Suppressor macrophage treated with lipopolysaccharide for 4 hours (primary cell): ENCODE measurements around the gene KIF1A.

Experiments
- DNase-seq: peaks from one replicate; pipeline ENCODE4 v3.0.0-alpha.2; 2020

Gene KIF1A

DNA sequence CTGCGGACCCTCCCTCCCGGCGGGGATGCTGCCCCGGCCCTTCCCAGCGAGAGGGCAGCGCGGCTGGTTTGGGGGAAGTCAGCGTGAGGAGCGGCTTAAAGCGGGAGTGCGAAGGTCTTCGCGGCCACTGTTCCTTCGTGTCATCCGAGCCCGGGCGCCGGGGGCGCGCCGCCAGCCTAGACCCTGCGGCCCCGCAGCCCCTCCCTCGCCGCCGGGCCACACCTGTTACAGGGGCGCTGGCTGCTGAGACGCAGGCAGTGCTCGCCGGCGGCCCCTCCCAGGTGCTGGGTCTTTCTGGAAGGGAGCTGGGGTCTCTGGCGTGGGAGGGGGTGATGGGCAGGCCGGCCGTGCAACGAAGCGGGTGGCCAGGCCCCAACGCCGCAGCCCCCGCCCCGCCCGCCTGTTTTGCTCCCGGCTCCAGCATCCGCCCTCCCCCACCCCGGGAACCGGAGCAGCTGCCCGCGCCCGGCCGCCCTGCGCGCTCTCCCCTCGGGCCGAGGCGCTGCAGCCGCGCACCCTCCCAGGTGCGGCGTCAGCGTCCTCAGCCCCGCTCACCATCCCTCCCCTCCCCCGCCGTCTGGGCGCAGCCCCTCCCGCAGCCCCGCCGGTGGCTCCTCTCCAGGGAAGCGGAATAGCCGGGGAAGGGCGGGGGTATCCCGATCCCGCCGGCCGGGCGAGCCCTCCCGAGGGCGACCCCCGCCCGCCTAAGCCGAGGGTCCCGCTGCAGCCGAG, 727 bp downstream of the KIF1A start:
- no peak for DNase-seq

DNA sequence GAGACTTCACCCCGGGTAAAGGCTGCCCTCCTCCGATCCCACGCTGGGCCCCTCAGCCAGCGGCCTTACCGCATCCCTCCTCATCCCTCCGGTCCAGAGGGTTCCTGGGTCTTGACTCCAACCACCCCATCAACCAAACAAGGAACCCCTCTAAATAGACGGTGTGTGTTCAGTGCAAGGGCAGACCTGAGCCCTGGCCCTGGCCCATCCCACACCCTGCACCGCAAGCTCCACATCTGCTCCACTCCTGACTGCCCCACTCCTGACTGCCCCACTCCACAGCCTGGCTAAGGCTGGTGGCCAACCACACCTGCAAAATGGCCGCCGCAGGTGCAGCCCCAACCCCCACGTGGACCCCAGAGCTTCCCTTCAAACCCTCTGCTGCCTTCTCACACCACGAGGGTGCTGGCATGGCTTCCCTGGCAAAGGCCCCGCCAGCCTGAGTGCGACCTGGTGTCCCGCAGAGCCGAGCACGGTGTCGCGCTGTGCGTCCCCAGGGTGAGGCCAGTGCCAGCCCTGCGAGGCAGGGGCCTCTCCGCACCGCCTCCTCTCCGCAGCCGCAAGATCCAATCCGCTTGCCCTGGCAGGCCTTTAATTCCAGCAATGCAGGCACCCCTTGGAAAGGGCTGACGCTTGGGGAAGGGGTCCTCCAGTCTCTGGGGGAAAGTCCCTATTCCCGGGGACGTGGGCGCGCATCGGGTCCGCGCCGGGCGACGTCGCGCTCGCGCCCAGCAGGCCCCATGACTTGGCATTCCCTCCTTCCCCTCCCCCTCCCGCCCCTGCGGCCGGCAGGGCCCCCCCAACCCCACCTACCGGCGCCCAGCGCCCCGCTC, 1.5 kb downstream of the KIF1A start:
- DNase-seq = no peak

DNA sequence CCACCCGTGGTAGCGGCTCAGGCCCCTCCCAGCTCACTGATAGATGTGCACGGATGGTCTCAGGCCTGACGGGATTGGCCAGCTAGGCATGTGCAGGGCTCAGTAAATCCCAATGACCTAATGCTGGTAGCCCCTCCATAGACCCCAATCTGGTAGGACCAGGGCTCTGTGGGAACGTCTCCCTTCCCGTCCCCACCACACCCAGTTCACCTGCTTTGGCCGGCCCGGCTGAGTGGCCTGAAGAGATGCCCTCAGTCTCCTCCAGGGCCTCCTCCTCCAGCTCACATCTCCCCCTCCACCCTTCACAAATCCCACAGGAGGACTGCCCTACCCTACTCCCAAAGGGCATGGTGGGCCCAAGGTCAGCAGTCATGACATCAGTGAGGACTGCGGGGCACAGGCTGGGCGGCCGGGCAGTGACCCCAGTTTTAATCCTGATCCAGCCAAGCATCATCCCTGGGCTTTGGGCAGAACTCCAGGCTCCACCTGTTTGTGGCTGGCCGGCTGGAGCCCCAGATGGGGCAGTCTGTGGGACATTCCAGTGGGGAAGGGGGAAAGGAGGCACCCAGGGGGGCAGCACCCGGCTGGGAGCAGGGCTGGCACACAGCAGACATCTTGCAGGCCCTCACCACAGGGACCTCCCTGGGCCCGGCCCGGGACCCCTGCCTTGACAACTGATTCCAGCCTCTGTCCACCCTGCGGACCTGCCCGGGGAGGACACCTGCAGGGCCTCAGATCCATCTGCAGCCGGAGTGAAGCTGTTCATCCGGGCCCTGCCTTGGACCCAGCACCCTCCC, 2.3 kb downstream of the KIF1A start:
- DNase-seq = no peak

DNA sequence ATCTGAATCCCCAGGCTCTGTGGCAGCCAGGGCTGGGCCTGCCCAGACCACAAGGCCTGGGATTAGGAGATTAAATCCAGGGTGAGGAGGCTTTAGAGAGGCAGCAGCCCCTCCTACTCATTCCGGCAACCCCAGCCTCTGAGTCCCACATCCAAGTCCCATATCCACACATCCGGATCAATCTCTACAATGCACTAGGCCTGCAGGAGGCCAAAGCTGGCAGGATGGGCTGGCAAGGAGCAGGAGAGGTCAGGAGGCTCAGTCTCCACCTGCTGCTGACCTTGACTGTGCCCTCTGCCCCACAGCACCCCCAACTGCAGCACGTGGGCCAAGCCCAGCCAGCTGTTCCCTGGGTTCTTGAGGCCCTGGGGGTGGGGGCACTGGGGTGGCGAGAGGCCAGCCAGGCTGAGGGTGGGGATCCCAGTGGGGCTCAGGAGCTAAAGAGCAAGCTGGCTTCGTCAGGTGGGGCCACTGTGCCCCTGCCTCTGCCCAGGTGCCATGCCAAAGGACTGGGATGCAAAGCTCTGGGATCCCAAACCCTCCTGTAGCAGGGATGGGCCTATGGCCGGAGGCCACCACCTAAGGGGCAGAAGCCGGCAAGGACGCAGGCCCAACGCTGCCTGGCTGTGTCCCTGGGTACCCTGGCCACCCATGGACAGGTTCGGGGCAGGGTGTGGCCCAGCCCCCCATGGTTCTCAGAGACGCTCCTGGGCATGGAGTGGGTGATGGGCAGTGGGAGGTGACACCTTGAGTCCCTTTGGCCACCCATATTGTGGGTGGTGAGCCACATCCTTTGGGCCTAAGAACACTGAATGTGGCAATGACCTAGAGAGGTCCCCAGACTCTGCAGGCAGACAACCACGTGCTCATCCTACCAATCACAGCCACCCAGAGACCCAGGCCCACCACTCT, 3.2 kb downstream of the KIF1A start:
- no peak for DNase-seq

DNA sequence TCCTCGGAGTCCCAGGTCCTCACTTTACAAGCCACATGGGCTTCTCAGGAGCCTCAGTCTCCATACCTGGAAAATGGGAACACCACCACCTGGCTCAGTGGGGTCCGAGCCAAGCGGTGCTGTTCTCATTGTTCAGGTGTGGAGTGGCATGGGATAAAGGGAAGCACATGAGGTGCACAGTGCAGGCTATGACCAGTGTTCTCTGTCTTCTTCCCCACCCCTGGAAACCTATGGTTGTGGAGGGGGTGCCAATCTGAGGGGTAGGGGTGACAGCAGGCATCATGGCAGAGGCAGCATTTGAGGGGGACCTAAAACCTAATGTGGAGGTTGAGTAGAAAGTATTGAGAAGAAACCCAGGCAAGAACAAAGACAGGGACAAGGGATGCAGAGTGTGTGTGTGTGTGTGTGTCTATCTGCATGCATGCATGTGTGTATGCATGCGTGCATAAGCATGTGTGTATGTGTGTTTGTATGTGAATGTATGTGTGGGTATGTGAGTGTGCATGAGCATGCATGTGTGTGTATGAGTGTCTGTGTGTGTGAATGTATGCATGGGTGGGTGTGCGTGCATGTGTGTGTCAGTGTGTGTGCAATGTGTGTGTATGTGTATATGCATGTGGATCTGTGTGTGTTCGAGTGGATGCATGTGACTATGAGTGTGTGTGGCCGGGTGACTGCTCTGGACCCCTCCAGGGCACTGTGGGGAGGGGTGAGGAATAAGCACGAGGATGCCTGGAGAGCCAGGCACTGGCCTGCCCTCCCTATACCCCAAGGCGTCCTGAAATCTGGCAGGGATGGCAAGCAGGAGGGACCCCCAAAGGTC, 4.0 kb downstream of the KIF1A start:
- no peak for DNase-seq

DNA sequence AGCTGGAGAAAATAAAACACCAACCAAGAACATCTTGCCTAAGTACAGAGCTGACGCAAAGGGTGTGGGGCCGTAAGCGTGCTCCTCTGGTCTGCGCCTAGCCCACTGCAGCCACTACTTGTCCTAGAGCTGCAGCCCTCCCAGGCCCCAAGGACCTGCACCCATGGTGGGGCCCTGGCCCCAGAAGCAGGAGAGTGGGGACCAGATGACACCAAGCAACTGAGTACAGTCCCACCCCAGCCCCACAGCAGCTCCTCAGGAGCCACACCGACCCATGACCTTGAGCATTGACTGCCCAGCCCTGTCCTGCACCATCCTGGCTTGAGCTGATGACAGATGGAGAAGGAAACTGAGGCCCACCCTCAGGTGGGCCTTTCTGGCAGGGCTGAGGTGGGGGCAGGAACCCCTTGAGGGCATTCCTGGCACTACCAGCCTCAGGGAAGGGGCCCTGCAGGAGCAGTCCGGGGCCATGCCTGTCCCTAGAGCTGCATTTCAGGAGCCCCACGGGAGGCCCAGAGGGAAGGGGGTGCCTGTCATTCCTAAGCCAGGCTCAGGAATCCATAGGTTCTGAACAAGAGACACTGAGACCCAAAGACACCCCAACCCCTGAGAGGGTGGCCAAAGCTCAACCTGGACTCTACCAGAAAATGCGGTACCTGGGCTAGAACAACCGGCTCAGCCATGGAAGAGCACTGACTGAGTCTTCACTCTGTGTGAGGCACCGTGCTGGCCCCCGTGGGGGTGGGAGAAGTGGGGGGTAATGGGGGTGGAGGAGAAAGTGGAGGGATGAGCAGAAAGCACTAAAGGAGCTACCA, 4.9 kb downstream of the KIF1A start:
- DNase-seq = no peak

DNA sequence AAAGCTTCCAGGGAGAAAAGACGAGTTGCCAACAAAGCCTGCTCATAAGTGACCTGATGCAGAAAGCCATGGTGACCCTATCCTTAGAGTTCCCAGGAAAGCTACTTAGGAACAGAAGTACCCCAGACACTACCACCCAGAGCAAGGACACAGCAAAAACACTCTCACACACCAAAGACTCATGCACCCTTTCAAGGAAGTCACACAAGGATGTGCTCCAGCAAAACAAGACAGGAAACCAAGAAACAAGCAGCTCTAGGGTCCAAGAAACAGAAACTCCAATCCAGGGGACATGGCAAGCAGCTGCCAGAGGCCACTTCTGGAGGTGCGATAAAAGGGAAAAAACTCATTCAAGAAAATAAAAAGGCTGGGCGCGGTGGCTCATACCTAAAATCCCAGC, 5.7 kb downstream of the KIF1A start:
- DNase-seq = no peak

DNA sequence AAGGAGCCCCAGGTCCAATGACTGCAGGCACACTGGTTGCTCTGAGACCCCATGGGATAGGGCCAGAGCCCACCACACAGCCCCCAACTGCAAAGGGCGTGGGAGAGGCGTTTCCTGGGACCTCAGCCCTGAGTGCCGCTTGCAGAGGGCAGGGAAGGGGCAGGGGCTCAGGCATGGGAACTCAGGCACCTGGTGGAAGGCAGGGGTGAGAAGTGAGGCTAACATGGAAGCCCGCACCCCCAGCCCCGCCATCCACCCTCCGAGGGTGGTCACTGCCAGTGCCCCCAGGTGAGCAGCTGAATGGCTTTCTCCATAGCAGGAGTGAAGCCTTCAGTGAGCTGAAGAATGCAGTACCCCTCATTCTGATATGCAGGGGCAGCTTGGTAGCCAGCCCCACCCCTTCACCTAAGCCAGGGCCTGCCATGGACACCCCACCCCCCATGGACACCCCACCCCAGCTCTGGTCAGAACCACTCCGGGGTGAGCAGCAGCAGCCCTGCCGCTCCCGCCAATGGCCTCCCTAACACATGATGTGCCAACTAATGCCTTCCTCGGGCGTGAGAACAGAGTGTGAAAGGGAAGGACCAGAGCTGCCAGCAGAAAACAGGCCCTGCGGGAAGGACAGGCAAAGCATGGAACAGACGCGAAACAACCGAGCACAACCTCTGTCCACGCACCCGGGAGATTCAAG, 6.6 kb downstream of the KIF1A start:
- no peak for DNase-seq

DNA sequence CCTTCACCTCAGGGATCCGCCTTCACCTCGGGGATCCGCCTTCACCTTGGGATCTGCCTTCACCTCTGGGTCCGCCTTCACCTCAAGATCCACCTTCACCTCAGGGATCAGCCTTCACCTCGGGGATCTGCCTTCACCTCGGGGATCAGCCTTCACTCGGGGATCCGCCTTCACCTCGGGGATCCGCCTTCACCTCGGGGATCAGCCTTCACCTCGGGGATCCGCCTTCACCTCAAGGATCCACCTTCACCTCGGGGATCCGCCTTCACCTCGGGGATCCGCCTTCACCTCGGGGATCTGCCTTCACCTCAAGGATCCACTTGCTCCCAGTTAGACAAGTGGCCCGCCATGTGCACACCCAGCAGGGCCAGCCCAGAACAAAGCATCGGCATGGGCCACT, 7.3 kb downstream of the KIF1A start:
- DNase-seq = no peak

DNA sequence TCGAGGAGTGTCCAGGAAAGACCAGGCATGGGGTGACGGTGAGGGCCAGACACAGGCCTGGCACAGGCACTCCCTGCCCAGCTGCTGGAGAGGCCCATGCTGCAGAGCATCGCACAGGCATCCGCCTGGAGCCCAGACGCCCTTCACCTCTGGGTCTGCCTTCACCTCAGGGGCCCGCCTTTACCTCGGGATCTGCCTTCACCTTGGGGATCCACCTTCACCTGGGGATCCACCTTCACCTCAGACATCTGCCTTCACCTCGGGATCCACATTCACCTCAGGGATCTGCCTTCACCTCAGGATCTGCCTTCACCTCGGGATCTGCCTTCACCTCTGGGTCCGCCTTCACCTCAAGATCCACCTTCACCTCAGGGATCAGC, 7.7 kb downstream of the KIF1A start:
- DNase-seq = no peak

DNA sequence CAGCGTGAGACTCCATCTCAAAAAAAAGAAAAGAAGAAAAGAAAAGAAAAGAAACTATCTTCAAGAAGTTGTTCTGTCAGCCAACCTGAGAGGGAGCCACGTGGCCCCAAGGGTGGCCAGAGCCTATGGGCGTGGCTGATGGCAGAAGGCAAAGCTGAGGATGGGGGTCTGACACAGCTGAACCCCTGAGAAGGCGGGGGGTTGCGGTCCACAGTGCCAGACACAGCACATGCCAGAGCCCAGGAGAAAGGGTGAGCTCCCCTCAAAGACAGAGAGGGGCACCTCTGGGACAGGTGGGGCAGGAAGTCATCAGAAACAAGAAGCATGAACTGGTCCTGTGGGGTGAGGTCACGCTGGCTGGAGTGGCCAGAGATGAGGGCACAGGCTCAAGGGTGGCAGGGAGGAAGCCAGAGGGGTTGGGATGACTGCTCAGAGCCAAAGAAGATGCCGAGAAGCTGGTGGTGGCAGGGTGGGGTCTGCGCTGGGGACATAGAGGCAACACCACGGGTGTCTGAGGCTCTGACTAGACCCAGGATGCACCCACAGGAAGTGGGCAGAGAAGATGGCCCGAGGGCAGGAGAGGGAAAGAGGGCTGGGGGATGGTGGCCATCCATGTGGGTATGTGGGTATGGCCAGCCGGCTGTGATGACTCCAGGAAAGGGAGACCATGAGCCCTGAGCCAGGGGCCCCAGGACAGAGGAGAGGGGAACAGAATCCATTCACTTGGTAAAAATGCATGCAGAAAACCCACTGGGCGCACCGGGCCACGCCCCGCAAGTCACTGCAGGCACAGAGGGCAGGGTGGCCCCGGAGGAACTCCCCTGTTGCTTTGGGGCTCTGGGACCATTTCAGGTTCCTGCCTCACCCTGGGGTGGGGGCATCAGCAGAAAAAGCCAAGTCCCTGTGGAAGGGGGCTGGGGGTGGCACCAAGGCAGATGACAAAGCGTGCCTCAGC, 8.4 kb downstream of the KIF1A start:
- DNase-seq = no peak

DNA sequence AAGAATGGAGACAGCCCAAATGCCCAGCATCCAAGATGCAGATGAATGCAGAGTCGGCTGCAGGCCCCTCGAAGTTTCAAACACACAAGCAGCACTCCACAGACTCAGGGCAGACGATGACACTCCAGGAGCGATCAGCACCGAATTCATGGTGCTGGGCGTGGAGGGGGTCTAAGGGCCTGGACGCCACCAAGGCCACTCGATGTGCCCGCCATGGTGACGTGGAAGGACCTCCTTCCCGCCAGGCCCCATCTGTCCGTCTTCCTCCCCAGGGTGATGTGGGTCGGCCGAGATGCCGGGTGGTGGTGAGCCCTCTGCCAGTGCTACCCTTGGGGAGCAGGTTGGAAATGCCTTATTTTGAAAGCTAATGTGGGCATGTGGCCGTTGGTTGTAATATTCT, 9.4 kb downstream of the KIF1A start:
- no peak for DNase-seq

DNA sequence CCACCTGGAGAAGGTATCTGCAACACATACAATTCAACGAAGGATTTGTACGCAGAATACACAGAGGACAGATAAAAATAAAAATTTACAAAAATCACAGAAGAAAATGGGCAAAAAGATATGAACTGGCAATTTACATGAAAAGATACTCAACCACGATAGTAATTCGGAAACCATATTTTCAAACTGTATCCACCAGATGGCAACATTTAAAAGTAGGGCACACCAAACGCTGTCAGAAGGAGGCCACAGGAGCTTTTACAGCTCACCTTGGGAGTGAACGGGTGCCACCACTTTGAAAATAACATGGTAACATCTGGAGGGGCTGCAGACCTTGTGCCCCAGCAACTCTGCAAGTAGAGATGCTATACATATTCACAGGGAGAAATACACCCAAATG, 9.8 kb downstream of the KIF1A start:
- DNase-seq = no peak

DNA sequence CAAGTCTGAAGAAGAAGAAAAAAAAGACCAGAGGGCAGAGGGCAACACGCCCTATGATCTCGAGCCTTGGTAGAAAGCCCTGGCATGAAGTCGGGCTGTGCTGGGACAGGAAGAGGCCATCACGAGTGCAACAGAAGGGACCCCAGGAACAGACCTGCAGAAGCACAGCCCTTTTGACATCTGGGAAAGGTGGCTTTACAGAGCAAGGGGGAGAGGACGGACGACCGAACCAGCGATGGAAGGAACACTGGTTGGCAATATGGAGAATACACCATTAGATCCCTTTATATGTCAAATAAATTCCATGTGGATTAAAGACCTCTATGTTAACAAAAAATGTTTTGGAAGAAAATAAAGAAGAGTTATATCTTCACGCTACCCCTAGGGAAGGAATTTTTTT, 10.7 kb downstream of the KIF1A start:
- no peak for DNase-seq

DNA sequence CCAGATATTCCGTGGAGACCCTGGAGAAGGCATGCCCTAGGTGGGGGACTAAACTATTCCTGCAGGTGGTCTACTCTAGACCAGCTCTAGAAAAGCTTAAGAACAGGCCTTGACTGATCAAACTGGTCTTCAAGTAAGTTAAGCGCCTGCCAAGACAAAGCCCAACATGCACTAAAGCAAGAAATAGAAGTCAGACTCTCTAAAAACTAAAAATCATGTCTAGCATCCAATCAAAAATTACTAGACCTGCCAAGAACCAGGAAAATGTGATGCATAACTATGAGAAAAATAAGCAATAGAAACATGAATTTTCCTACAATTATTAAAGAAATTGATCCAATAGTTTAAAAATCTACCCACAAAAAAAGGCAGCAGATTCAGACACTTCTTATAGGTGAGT, 13.6 kb downstream of the KIF1A start:
- DNase-seq = no peak

DNA sequence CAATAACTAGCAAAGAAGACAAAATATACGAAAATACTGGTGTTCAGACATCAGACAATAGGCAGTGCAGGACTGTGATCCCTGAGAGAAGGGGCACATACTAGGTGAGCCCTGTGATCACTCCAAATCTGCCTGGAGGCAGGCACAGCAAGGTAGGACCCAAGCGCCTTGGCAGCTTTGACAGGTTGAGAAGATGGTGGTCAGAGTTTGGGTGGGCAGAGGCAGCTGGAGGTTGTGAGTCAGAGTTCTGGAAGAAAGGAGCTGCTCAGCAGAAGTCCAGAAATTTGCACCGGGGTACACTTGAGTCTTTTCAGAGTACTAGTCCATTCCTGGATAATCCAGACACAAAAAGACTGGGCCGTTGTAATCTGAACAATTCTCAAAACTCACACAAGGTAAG, 14.0 kb downstream of the KIF1A start:
- DNase-seq = no peak

DNA sequence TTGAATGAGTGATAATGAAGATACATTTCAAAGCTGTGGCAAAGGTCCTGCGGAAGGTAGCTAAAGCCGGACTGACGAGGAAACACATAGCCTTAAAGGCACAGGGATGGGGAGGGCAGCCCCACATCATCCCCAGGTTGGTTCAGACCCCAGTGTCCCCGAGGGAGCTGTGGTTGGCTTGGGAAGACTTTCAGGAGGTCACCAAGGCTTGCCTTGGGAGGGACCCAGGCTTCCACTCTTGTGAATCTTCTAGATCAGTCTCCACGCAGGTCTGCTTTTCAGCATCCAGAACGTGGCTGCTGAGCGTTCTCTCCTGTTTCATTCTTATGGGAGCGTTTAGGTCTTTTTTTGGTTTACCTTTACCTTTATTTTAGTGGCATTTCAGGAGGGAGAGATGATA, 16.8 kb downstream of the KIF1A start:
- no peak for DNase-seq

DNA sequence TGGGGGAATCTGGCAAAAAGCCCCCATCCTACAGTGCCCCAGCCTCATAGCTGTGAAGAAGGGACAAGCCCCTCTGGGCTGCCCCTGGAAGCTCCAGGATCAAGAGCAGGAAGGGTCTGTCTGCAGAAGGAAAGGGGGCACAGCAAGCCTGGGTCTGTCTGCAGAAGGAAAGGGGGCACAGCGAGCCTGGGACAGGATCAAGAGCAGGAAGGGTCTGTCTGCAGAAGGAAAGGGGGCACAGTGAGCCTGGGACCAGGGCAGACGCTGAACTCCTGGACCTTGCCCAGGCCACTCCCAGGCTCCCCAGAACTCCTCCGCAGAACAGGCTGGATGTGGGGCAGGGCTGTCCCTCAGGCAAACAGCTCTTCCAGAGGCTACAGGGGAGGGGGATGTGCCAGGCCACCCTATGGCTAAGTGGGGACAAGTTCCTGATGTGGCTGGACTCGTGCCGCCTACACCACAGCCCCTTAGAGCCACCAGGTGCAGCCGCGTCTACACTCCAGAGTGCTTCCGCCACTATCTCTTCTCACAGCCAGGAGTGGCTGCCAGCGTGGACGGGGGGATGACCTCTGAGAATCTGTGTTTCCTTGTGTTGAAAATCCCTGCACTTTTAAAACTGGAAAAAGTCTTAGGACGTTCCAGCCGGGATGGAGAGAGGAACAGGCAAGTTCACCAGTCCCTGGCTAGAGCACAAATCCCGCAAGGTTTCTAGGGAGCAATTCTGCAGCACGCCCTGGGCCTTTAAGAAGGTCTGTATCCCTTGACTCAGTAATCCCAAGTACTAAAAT, 20.8 kb downstream of the KIF1A start:
- DNase-seq = no peak
